M059J (cell line): ENCODE data around the gene VEGFA. TPM values are rescaled to one million over a fixed set of nuclear protein-coding genes. Genes with fewer than 3 reads are reported as not detected.

Source experiments
- DNase-seq: peaks from one replicate; pipeline ENCODE4 v3.0.0-alpha.2; 2012; ENCODE audit warnings: low read depth
- total RNA-seq: library from RNA; depleted of rRNA; stranded (reverse); fragments of >200 nt; shearing (Covaris generic); gene quantifications from 2 replicates; pipeline ENCODE4 v1.2.3, GENCODE V29; 2014

Gene VEGFA
- total RNA-seq, 1 experiment from 2014 or later, result 65.8 TPM

DNA sequence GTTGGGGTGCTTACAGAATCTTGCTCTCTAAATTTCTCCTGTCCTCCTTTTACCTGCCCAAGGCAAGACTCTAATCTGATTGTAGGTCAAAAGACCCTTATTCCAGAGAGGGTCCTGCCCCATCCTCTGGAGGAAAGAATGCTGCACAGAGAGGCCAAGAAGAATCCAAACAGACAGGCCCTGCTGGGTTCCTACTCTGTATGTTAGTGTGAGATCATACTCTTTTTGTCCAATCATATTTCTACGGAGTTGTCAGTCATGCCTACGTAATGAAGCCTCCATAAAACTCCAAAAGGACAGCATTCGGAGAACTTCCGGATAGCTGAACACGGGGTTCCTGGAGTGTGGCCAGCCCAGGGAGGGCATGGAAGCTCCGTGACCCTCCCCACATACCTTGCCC is 50.5 kb downstream of the VEGFA start:
- DNase-seq, result no peak

DNA sequence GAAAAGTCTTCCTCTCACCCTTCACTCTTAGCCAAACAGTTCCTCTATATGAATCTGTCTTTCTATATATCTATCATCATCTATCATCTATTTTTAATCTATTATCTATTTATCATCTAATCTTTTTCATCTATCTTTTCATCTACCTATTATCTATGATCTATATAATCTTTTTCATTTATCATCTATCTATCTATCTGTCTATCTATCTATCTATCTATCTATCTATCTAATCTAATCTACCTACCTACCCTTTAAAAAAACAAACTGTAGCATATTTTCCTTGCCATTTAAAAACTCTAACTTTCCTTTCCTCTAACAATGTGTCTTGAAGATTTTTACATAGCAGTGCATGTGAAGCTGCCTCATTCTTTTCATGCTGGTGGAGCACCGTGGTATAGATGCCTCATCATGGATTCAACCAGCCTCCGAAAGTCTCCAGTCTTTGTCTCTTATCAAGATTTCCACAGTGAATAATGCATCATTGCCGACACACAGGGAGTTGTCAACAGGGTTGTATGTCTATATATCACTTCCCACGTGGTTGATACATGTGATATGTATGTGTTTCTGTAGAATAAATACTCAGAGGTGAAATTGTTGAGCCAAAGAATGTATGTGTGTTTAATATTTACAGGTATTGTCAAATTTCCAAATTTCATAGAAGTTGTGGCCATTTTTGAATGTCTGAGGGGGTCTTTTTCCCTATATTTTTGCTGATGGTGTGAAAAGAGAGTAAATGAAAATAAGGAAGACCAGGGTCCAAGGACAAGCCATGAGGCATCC is 51.3 kb downstream of the VEGFA start:
- no peak for DNase-seq

DNA sequence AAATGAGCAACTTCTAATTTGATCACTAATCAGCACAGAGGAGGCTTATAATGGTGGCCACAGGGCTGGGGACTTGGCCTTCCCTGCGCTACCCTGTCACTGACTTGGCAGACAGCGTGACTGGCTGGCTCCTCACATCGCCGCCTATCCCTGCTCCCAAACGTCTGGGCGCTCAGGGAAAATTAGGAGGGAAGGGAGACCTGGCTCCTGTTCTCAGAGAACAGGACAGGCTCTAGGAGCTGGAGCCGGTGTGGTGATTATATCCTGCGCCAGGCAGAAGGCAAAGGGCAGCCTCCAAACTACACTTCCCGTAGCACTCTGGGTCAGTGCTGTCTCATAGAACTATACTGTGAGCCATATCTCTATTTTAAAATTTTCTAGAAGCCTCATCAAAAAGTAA is 53.4 kb downstream of the VEGFA start:
- no peak for DNase-seq

DNA sequence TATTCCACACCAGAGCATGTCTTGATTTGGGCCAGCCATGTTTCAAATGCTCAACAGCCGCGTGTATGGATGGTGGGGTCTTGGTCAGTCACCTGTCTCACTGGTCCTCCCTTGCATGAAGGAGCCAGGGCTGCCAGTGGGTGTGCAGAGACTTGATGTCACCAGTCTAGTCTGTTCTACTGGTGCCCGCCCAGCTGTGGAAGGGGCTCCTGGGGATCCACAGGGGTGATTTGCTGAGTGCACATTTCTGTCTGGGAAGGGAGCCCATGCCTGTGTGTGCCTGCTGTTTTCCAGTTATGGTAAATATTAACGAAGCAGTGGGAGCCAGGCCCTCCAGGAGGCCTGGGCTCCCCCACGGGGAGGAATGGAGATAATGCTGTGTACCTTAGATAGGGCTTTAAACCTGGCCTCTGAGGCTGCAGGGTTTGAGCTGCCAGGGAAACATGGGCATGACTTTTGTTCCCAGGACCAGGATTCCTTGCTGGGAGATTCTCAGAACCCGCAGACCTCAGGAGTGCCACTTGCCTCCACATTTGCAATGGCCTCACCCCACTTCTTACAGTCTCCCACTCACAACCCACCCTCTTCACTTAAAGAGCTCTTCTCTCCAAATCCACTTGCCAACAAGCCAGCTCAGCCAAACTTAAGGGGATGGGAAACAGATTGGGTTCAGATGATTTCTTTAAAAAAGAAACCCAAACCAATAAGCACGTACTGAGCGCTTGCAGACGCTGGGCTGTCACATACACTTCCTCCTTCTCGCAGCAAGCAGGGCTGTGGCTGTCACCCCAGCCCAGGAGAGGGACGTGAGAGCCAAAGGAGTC is 54.1 kb downstream of the VEGFA start:
- no peak for DNase-seq

DNA sequence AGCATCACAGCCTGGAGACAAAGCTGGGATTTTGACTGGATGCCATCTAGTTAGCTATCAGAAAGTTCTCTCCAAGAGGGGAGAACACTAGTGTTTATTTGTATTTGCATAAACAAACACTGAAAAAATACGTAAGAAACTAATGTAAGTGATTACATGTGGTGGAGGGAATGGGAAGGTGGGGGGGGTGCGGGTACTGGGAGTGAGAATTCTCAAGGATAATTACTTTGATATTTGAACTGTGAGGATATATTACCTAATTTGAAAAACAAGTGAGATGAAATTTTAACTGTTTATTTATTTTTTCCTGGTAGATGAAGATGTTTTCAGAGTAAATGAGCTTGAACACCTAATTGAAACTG is 54.7 kb downstream of the VEGFA start:
- DNase-seq, result no peak

DNA sequence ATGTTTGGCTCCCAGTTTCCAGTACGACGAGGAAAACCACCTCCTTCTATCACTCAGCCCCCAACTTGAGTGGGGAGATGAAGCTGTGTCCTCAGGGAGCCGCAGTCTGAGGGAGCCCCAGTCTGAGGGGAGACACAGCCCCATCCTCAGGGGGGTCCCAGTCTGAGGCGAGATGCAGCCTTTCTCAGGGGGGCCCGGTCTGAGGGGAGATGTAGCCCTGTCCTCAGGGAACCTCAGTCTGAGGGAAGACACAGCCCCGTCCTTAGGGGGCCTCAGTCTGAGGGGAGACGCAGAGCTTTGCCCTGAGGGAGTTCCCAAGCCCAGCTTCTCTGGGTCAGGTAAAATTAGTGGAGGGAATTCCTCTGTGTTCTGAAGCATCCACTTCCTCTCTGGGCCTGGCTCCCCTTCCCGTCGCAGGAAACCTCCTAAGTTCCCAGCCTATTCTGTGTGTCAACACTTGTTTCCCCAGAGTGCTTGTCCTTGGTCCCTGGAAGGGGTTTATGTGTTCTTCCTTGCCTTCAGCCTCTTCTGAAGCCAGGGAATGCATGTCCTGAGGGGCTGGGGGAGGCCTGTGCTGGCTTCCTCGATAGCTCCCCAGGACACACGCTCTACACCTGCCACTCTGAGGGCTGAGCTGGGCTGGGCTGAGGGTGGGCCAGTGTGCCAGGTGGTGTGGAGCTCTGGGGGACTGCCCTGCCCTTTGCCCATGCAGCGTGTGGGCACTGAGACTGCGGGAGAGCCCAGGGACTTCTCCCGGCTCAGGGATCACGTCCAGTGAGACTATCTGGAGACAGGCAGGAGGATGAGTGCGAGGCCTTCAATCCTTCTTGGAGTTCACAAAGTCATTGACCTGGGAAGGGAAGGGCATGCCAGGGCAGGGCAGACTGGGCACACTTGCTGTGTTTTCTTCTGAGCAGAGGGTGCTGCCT is 55.4 kb downstream of the VEGFA start:
- DNase-seq, result no peak

DNA sequence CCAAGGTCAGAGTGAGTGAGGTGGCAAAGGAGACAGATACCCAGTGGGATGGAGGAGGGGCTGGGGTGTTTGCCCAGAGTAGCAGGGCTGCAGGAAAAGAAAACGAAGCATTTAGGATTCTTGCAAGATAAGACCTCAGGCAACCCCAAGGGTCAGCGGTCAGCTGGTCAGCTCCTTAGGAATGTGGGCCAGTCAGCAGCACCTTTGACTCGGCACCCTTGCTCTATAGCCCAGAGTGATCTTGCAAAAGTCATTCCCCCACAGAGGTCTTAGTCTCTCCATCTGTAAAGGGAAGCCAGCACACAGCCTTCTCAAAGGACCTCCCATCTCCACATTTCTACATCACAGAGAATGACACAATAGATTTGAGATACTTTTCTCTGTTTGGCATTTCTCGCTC is 56.7 kb downstream of the VEGFA start:
- no peak for DNase-seq

DNA sequence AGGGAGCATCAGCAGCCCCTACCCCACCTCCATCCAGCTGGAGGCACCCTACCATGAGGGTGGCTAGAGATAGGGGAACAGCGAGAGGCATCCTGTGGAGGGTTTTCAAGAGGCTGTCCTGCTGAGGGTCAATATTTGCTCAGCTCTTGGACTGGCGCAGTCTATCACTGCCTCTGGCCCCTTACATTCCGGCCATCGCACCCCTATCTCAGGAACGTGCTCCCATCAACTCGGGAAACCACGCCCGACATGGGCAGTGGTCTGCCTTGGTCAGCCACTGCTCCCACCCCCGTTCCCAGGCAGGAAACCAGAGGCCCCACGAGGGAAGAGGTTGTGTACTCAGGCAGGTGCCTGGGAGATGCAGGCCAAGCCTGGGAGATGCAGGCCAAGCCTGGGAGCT is 57.9 kb downstream of the VEGFA start:
- no peak for DNase-seq

DNA sequence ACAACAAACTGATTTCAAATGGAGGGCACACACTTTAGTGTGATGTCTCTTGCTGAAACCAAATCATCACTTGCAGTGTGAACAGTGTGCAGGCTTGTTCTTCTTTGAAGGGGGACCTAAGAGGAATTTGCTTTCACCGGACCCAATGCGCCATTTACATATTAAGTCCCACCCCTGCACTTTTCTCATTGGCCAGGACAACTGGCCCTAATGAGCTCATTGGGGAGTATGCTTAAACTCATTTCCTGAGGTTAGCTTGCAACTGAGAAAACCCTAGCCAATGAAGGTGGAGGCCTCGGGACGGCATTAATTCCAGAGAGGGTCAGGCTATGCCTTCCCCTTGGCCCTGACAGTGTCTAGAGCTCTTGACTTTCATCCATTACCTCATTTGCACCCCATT is 58.7 kb downstream of the VEGFA start:
- no peak for DNase-seq

DNA sequence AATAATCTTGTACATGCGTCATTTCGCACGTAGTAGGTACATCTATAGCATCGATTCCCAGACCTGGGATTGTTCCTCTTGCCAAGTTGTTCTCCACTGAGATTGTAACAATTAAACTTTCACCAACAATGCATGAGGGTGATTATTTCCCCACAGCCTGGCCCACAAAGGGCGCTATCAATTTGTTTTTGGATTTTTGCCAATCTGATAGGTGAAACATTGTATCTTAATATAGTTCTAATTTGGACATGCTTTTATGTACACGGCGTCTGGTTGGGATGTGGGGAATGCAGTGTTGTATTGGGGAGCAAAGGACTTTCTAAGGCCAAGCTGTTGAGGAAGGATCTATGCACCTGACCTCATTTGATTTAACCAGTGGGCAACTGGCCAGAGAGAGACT is 59.5 kb downstream of the VEGFA start:
- DNase-seq, result no peak

DNA sequence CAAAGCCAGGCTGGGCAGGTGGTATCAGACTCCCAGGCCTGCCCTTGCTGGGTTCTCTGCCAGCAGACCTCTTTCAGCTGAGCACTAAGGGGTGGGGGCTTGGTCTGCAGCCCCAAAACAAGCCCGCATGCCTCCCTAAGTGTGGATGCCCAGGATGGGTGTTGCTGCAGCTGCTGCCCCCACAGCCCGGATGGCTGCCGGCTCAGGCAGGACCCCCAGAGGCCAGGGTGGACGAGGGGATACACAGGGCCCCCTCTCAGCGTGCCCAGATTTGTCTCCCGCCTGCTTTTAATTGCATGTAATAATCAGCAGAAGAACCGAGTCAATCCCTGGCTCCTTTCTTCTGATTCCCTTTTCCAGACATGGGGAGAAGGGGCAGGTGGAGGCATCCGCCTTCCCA is 60.8 kb downstream of the VEGFA start:
- no peak for DNase-seq

DNA sequence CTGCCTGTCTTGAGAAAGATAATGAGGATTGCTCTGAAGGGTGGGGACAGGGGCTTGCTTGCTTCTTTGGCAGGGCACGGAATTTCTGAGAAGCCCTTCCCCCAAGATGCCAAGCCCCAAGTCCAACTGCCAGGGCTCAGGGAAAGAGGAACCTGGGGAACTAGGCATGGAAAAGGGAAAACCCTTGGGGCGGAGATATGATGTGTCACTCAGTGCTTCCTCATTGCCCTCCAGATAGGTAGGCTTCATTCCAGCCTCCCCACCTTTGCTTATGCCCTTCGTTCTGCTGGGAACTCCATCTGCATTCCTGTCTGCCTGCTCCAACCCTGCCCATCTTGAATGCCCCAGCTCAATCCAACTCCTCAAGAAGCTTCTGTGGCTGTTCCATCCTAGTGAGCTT is 61.2 kb downstream of the VEGFA start:
- no peak for DNase-seq

DNA sequence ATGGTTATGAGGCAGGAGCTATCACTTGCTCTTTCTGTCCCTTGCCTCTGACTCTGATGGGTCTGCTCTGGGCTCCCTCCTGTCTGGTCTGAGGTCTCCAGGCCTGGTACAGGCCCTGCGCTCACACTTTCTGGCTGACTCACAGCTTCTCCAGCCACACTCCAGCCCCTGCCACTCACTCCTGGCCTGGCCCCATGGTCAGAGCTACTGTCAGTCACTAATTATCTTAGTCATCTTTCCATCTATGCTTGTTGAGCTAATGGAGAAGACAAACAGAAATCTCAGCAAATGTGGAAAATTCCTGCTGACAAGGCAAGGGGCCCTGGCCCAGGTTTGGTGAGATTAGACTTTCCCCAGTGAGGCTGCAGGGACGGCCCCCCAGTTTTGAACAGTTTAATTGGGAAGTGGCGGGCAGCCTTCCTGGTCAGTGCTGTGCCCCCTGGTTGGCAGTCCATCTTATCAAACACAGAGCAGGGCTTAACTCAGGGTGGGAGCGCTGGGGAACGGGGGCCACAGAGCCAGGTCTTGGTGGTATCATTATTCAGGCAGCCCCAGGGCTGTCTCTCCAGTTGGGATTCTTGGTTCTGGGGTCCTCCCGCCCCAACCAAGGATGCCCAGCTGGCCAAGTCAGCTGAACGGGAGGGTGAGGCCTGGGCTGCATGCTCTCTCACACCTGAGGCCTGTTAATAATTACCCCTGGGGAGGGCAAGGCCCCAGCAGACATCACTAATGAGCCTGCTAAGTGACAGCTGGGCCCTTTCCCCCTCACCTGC is 63.4 kb downstream of the VEGFA start:
- peak; percentile 90 for DNase-seq

DNA sequence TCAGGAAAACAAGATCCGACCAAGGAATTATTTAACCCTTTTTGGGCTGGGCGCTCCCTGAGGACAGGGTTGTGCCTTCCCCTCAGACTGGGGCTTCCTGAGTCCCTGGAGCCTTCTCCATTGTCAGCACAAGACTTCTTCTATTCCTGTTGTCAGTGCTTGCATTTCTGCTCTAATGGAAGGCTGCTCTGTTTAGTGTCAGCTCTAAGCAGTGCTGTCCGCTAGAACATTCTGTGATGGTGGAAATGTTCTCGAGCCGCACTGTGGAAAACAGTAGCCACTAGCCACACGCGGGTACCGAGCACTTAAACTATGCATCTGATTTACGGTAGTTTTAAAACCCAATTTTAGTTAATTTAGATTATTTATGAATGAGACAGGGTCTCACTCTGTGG is 64.0 kb downstream of the VEGFA start:
- no peak for DNase-seq

DNA sequence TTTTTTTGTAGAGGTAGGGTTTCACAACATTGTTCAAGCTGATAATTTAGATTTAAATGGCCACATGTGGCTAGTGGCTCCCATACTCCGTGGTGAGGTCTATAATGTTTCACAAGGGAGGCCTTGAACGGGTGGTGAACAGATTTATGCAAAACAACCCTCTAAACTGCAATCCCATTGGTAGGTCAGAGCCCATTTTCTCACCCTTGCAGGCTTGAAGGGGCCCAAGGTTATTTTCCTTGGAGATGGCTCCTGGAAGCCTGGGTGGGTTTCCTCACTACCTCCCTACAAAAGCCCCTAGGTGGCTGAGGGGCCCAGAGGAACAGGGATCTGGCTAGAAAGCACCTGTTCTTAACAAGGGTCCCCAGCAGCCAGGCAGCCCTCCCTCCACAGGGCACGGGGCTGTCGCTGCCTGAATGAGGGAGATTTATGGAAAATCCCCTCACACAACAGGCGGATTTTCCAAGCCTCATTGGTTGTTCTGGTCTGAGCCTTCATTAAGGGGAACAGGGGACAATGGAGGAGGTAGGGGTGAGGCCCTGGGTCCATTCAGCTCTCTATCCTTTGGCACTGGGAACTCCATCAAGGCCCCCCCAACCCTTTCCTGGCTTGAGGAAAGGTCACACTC is 64.6 kb downstream of the VEGFA start:
- DNase-seq, result no peak

DNA sequence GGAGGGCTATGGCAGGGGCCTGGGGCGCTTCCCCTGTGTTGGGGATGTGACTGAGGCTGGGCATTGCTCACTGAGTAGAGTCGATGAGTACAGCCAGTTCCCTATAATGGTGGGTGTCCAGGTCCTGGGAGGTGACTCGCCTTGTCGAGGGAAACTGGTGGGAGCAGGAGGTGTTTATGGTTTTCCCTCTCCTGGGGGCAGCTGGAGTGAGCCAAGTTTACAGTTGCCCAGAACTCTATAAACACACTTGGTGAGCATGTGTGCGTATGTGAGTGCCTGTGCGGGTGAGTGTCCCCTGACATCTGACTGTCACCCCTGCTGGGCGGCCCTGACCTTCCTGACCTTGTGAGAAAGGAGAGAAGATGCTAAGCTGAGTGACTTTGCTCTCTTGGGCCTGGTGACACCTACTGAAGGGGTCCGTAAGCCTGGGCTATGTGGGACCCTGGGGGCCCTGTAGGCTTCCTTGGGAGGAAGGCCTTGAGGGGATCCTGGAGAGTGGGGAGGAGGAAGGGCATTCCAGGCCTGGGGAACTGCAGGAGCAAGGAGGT is 65.9 kb downstream of the VEGFA start:
- peak; percentile 66 for DNase-seq
